ENCODE measurements around the gene TMPRSS2.

DNA sequence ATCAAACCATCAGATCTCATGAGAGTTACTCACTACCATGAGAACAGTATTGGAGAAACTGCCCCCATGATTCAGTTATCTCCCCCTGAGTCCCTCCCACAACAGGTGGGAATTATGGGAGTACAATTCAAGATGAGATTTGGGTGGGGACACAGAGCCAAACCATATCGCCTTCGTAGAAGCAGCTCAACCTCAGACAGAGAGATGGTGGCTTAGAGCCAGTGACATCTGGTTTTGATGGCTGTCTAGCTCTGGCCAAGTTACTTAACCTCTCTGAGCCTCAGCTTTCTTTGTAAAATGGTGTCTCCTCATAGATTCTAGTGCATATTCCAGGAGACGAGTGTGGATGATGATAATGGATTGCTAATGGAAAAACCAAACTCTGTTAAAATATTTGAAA lies 54.8 kb downstream of the TMPRSS2 start:
- TF ChIP-seq CTCF (IDR thresholded peaks at IDR 0.05) (no peak), POLR2A (IDR thresholded peaks at IDR 0.05) (no peak)

Measured in heart left ventricle (tissue), 13 donors.